ENCODE measurements around the gene ATXN2. TPM values are rescaled to one million over a fixed set of nuclear protein-coding genes. Genes with fewer than 3 reads are reported as not detected.

Gene ATXN2
- total RNA-seq, 2 experiments from 2014 or later: 36.1 to 81.4 TPM

- no peaks in the 10 kb centered on the region for H4K20me1 ChIP-seq (ENCODE audit: insufficient read depth, low read length)
These were observed 170.4 kb downstream of the ATXN2 start for GRCh38 chr12:111428728-111429175.

GRCh38 chr12:111428081-111428727 is 170.9 kb downstream of the ATXN2 start:
- TF ChIP-seq CTCF (conservative IDR thresholded peaks at IDR 0.05; ENCODE audit: low read length): no peak
- no peak for TF ChIP-seq EZH2phosphoT487 (IDR thresholded peaks at IDR 0.05; ENCODE audit: borderline replicate concordance, low read depth, low read length)
- H3K4me1 ChIP-seq (ENCODE audit: insufficient read depth, low read length, poor library complexity, severe bottlenecking): peaks cover 37% of the 10 kb centered on the region

More at GRCh38 chr12:111428728-111429175, 170.4 kb downstream of the ATXN2 start:
- intact Hi-C loops (cut with micrococcal nuclease; ENCODE audit: unreplicated experiment): no loop called here
- peak; percentile 30 for DNase-seq (ENCODE audit: low spot score)
- H3K36me3 ChIP-seq (ENCODE audit: insufficient read depth, low read length): peaks cover 31% of the 10 kb centered on the region
- ChIA-PET POLR2A (interaction anchor here (0.6 kb wide), 1 partner anchor 961 kb away, joined by 3 read pairs; no protein-coding TSS in a partner anchor), CTCF (ENCODE audit: unreplicated experiment) (no interaction called here)
- peaks cover 21% of the 10 kb centered on the region for H3K79me2 ChIP-seq (ENCODE audit: insufficient read depth, low read depth, low read length)
- H3K4me2 ChIP-seq (ENCODE audit: low read length): peak overlapping the region; percentile 39
- TF ChIP-seq CTCF (conservative IDR thresholded peaks at IDR 0.05; ENCODE audit: low read length) (no peak), EZH2phosphoT487 (IDR thresholded peaks at IDR 0.05; ENCODE audit: borderline replicate concordance, low read depth, low read length) (no peak)
- H3K27ac ChIP-seq (ENCODE audit: low read depth, low read length, poor library complexity, severe bottlenecking): peak overlapping the region; percentile 1
- BruUV-seq (replicated peaks): no TSS peak
- no peaks in the 10 kb centered on the region for H3K9me3 ChIP-seq (ENCODE audit: low read length)
- H3K9me2 ChIP-seq (ENCODE audit: insufficient read depth, low read length): no peaks in the 10 kb centered on the region
- no peak overlapping the region for H3K4me3 ChIP-seq (ENCODE audit: low read depth, low read length, poor library complexity, severe bottlenecking)
- H3K4me1 ChIP-seq (ENCODE audit: insufficient read depth, low read length, poor library complexity, severe bottlenecking): peaks cover 43% of the 10 kb centered on the region
- no peak overlapping the region for H2AFZ ChIP-seq (ENCODE audit: low read length)

More at GRCh38 chr12:111428081-111428727, 170.9 kb downstream of the ATXN2 start:
- Histone ChIP-seq H3K9me3 (ENCODE audit: low read length) (no peaks in the 10 kb centered on the region), H3K79me2 (ENCODE audit: insufficient read depth, low read depth, low read length) (peaks cover 15% of the 10 kb centered on the region), H3K4me2 (ENCODE audit: low read length) (peak overlapping the region; percentile 39), H3K36me3 (ENCODE audit: insufficient read depth, low read length) (peaks cover 31% of the 10 kb centered on the region), H4K20me1 (ENCODE audit: insufficient read depth, low read length) (no peaks in the 10 kb centered on the region), H2AFZ (ENCODE audit: low read length) (no peak overlapping the region), H3K9me2 (ENCODE audit: insufficient read depth, low read length) (no peaks in the 10 kb centered on the region), H3K27ac (ENCODE audit: low read depth, low read length, poor library complexity, severe bottlenecking) (peak overlapping the region; percentile 1), H3K4me3 (ENCODE audit: low read depth, low read length, poor library complexity, severe bottlenecking) (no peak overlapping the region)
- CTCF ChIA-PET (ENCODE audit: unreplicated experiment): no interaction called here
- BruUV-seq (replicated peaks): no TSS peak
- POLR2A ChIA-PET: interaction anchor here (0.6 kb wide), 1 partner anchor 961 kb away, joined by 3 read pairs; no protein-coding TSS in a partner anchor
- DNase-seq (ENCODE audit: low spot score): no peak
- intact Hi-C loops (cut with micrococcal nuclease; ENCODE audit: unreplicated experiment): no loop called here
